Astrocyte of the hippocampus (primary cell): ENCODE measurements around the gene KCTD5.

Source experiments
- DNase-seq: peaks from one replicate; pipeline ENCODE4 v3.0.0; 2011; ENCODE audit warnings: low read depth, low spot score

KCTD5 gene

DNA sequence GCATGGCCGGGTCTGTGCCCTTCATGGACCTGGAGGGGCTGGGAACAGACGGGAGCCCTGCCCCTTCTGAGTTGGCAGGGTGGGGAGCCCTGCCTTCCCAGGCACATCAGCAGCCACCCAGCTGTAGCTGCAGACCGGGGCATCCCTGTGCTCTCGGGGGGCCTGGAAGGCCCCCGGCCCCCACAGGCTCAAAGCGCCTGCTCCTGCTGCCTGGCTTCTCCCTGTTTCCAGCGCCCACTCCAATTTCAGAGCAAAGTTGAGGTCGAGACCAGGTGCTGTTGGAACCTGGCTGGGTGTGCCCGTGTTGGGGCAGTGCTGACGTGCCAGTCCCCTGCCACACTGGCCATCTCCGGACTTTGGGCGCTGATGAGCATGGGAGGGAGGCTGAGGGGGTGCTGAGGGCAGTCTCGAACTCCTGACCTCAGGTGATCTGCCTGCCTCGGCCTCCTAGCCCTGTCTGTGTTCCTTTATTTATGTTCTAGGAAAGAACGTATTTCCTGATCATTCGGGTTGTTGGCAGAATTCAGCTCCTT is 42.6 kb downstream of the KCTD5 start:
- no peak for DNase-seq

DNA sequence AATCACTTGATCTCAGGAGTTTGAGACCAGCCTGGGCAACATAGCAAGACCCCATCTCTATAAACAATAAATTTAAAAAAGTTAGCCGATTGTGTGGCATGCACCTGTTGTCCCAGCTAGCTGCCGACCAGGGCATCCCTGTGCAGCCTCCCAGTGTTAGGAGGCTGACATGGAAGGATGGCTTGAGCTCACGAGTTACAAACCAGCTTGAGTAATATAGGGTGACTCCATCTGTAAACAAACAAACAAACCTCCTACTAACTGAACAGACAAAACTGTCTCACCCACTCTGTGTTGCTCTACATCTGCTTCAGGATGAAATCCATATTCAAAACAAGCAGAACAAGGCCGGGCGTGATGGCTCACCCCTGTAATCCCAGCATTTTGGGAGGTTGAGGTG is 44.6 kb downstream of the KCTD5 start:
- DNase-seq: no peak

DNA sequence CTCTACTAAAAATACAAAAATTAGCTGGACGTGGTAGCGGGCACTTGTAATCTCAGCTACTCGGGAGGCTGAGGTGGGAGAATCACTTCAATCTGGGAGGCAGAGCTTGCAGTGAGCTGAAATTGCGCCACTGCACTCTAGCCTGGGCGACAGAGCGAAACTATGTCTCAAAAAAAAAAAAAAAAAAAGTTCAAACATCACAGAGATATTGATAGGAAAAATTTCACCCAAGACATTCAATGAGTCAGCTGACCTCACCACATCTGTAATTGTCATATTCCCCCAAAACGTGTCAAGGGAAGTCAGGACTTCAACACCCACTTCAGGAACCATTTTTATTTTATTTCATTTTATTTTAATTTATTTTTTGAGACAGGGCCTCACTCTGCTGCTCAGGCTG is 45.7 kb downstream of the KCTD5 start:
- no peak for DNase-seq

DNA sequence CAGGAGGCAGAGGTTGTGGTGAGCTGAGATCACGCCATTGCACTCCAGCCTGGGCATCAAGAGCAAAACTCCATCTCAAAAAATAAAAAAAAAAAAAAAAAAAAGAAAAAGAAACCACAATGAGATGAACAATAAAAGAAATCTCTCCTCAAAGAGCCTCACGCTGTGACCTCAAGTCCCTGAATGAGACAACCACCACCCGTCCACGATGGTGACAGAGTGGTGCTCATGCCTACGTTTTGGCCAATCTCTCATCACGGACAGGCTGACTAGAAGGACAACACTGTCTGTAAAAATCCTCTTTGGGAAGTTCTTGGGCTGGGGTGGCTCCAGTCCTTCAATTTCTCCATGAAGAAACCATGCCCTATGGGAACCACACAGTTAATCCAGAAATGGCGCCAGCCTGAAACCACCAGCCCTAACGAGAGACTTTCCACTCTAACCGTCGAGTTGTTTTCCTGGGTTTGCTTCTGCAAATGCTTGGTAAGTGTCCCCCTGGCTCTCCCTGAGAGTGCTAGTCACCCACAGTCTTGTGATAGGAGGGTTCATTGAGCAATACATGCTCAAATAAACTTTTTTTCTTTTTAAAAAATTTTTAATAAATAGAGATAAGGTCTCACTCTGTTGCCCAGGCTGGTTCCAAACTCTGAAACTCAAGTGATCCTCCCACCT is 52.7 kb downstream of the KCTD5 start:
- no peak for DNase-seq

DNA sequence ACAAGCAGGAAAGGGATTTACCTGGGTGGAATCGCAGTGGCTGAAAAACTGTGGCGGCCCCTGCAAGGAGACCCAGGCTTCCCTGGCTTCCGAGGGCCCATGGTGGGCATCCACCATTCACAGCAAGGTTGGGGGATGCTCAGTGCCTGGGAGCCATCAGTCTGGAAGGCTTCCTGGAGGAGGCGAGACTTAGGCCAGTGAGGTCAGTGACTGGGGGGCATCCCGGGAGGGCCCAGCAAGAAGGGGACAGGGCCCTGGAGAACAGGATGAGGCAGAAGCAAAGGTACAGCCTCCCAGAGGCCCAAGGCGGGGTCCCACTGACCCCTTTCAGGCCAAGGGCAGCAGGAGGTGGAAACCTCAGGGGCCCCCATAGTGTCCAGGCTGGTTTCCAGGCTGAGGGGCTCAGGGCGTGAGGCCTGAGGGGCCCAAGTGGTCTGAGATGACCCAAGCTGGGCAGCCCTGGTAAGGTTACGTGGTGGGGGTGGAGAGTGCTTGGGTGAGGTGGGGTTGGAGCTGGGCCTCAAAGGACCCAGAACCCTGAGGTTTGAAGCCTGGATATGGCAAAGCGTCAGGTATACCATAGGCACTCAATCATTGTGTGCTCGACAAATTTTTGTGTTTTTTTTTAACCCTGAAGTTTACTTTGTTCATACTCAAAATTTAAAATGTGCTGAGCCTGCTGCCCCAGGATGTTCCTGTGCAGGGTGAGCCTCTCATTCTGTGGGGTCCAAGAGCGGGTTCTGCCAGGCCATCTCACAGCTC is 54.3 kb downstream of the KCTD5 start:
- DNase-seq: no peak

DNA sequence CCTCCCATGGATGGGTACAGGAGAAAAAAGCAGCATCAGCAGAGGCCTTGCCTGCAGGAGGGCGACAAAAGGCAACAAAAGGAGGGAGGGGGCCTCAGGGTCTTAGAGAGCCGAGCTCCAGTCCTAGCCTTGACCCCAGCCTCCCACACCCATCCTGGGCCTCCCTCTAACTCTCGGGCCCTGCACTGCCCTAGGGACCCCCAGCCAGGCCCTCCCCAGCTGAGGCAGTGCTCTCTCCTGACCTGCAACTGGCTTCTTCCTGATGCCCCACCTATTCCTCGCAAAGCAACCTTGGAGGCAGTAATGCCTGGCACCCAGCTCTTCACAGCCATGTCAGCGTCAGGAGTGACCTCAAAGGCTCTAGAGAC is 54.9 kb downstream of the KCTD5 start:
- DNase-seq: no peak

DNA sequence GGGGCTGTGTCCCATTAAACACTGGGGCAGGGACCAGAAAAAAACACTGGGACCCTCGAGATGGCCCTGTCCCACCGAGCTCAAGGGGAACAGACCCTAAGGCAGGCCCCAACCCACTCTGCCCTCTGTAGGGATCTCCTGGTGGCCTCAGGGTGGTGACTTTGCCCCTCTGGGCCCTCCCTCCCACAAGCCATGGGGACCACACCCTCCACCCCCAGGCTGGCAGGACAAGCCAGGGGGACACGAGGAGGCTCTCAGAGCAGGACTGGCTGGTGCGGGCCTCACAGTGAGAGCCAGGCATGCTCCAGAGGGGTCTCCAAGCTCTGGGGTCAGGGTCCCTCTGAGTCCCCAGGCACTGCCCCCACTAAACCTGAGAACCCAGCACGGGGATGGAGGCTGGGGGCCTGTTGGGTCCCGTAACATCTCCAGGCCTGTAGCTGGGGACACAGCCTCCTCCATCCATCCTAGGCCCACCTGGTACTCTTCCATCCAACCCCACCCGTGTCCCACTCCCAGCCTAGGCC is 55.6 kb downstream of the KCTD5 start:
- DNase-seq: no peak

DNA sequence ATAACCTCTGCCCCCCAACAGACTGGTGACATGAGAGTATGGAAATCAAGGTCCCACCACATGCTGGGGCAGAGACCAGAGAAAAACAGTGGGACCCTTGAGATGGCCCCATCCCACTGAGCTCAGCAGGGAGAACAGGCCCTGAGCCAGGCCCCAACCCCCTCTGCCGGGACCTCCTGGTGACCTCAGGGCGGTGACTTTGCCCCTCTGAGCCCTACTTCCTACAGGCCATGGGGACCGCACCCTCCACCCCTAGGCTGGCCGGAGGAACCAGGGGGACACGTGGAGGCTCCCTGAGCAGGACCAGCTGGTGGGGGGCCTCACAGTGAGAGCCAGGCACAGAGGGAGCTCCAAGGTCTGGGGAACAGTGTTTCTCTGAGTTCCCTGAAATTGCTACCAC is 56.3 kb downstream of the KCTD5 start:
- no peak for DNase-seq

DNA sequence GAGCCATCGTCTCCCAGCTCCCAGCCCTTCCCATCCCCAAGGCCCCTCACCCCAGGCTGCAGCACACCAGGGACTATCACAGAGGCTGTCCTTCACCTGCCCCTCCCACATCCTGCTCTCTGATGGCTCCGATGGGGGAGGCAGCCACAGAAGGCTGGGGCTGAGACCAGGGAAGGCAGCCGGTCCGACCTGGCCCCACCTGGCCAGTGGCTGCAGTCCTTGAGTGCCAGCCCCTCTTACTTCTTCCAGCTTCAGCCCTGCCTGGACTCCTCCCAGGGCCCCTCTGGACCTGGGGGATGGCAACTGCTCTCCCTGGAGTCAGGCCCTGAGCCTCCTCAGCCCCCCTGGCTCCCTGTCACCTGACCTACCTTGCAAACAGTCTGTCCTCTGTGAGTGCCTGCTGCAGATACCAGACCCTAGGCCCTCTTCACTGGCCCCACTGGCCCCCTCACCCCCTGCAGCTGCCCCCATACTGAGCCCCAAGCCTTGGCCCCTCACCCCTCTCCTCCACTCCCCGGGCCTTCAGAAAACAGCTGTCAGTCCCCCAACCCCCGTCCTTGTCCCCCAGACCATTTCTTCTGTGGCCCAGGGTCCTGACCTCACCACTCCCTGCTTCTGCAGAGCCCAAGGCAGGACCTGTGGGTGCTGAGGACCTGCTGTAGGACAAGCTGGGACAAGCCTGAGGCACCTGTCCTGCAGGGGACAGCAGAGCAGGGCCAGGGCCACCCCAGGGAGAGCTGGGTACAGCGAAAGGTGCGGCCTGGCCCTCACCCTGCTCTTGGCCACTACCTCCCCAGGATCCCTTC is 57.5 kb downstream of the KCTD5 start:
- no peak for DNase-seq

DNA sequence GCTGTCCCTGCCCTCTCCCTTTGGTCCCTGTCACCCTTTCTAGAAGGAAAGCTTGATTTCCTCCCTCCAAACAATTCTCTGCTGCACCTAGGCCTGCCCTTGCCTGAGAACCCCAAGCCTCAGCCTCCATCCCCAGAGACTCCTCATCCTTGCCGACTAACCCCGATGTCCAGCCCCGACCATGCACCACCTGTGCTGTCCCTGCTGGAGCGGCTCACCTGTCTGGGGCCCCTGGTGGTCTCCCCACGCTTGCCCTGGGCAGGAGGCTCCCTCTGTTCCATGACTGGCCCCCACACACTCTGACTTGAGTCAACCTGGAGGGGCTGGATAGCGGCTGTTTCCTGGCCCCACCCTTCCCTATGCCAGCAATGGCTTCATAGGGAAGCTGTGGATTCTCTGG is 58.2 kb downstream of the KCTD5 start:
- DNase-seq: no peak

DNA sequence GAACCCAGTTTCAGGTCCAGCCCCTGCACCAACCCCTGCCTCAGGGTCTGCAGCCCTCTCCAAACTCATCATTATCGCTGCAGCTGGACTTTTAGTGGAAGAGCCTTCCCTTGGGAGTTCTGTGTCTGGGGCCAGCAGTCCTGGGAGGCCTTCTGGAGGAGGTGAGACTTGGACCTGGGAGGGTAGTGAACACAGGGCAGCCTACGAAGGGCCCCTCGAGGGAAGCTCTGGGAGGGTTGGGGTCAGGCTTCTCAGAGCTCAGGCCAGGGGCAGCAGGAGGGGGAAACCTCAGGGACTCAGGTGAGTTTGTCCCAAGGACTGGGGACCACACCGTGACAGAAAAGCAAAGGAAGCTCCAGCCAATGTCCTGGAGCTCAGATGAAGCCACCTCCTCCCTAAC is 58.8 kb downstream of the KCTD5 start:
- DNase-seq: no peak

DNA sequence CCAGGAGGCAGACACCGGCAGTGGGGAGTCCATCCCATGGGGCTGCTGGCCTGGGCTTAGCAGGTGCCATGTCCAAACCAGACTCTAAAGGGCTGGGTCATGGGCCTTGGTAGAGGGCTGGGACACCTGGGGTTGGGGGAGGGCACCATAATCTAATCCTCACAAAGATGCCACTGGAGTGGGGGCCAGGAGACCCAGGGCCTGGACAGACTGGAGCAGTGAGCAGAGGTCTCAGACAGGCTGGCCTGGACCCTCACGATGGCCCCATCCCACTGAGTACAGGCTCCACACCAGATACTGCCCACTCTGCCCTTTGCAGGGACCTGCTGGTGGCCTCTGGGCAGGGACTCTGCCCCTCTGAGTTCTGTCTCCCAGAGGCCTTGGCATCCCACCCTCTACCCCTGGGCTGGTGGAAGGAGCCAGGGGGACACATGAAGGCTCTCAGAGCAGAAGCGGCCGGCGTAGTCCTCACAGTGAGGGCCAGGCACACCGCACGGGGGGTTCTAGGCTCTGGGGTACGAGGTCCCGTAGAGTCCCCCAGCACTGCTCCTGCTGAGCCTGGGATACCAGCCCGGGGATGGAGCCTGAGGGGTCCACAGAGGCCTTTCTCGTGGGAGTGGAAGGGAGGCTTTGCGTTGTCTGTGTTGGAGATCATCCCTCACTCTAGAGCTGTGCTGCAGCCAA is 60.1 kb downstream of the KCTD5 start:
- DNase-seq: no peak

DNA sequence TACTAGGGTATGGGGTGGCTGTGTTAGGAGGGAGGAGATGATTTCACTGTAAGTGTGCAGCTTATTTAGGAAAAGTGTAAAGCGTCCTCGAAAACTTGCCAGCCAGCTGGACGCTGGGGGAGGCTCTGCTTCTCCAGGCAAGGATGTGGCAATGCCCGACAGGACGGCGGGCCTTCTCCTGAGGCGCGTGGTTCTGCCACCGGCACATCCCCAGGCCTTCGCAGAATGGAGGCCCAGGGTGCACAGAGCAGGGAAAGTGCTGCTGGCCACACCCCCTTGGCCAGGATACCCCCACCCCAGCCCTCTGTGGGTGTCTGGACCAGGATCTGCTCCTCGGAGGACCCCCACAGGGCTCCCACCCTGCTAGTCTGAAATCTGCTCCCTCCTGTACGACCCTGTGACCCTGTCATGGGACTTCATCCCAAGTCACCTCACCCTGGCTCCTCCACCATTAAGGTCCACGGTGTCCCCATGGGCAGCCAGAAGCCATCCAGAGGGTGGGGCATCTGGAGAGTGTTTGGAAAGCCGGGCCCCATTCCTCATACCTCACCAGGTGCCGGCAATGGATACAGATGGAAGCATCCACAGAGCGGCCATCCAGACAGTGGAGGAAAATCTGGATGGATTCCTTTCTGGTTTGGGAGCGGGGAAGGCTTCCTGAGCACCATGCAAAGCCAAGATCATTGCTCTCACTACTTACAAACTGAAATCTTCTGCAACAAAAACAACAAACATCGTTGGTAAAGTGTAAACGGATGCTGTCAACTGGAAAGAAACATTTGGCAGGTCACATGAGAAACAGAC is 60.9 kb downstream of the KCTD5 start:
- DNase-seq: no peak

DNA sequence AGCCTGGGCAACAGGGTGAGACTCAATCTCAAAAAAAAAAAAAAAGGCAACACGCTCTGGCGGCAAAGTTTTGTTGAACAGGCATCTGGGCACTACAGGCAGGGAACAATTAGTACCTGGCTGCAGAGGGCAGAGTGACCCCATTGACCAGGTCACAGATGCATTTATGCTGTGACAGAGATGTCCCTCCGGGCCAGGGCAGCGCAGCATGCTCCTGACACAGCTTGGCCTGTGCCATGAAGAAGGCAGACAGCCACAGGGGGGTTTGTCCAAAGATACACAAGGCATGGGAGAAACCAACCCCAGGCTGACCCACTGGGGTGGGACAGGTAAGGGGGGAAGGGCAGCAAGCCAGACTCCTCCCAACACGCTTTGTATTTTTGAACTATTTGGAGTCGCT is 62.4 kb downstream of the KCTD5 start:
- no peak for DNase-seq

DNA sequence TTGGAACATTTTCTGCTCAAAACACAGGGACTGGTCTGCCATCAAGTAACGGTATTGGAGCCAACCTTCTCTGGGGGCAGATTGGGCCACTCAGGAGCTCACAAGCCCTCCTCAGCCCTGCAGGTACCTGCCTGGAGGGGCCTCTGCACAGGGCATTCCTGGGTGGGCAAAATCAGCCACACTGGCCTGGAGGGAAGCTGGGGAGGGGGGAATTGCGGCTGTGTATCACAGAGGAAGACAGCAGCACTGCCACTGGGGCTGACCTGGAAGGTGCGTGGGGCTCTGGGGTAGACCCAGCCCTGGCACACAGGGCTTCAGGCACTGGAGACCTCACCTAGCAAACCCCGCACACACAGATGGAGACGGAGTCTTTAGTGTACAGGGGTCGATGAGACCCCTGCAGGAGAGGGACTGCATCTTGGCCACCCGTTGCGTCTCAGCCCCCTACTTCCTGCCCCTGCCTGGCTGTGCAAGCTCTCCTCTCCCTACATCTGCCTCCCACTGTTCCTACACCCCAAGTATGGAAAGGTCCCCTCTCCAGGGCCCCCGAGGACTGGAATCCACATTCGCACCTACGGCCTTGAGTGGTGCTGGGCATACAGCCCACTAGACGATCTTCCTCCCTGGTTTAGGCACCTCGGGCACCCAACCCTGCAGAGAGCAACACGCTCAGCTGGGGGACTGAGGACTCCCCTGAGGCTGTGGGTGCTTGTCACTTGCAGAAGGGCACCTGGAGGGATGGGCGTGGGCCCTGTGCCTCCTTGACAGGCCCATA is 63.0 kb downstream of the KCTD5 start:
- DNase-seq: no peak

DNA sequence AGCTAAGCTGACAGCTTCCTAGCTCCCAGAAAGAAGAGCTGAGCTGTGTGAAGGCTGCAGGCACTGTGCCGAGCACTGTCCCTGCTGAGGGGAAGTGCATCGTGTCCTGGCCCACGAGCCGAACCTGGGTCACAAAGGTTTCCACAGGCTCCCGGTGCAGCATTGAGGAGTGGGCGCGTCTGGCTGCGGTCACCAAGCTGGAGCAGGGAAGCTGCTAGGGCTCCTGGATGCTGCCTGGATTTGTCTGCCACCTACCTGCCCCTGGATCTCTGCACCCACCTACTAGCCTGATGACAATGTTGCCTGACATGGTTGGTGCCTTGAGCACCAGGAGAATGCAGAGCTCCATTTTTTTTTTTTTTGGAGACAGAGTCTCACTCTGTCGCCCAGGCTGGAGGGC is 63.6 kb downstream of the KCTD5 start:
- DNase-seq: no peak

DNA sequence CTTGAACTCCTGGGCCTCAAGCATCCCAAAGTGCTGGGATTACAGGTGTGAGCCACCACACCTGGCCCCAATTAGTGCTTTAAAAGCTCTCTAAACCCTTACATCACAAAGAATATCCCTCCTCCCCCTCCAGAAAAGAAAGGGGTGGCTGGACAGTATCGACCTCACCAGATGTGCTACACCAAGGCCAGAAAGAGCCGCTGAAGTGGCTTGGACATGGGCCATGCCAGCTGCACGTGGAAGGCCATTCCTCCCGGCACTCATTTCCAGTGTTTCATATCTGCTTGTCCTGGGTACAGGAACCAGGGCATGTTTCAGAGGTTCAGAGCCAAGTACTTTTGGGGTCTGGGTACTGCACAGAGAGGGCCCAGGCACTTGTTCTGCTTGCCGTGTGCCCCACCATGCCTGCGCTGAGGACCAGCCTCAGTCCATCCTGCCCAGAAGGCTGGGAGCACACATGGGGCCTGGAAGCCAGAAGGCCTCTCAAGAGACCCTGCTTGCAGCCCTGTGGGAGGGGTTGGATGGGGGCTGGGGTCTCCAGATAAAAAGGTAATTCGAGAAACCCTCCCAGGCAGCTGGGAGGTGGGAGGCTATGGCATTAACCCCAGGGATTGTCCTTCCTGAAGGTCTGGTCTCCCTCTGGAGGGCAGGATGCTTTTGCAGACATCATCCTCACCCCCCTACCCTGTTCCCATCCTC is 66.6 kb downstream of the KCTD5 start:
- DNase-seq: no peak

DNA sequence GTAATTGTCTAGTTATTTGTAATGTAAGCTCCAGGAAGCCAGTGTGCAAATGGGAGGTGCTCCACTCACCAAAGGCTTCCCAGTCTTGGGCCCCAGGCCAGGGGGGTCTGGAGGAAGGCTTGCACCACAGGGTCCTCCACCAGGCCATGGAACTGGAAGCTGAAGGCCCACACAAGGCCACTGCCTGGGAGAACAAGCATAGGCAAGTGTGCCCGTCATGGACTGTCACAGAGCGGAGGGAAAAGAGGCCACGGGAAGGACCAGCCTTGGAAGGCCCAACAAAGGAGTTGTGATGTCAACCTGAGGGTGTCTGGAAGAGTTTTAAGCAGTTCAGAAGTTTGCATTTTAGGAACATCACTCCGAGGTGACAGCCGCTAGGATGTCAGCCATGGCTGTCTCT is 67.2 kb downstream of the KCTD5 start:
- no peak for DNase-seq

DNA sequence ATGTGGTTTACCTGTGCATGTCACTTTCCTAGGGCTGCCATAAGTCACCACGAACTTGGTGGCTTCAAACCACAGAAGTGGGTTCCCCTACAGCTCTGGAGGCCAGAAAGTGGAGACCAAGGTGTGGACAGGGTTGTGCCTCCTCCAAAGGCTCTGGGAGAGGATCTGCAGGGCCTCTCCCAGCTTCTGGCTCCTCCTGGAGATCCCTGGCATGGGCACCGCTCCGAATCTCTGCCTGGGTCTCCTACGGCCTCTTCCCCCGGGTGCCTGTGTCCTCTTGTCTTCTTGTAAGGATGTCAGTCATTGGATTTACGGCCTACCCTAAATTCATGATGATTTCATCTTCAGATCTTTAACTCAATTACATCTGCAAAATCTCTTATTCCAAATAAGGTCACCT is 67.6 kb downstream of the KCTD5 start:
- DNase-seq: no peak
